Anterior cingulate cortex (tissue), 58 donors: ENCODE results near the gene WNT8A.

ENCODE experiments used
- DNase-seq, 58 donors: peaks; one replicate each; lab custom pipeline; 2025; lab: John Stamatoyannopoulos, UW

WNT8A gene

GRCh38 chr5:138082033-138082432 lies 1.8 kb upstream of the WNT8A start:
- no peak for DNase-seq

GRCh38 chr5:138091685-138092084 lies 7.9 kb downstream of the WNT8A start:
- no peak for DNase-seq

GRCh38 chr5:138092301-138092700 lies 8.5 kb downstream of the WNT8A start:
- no peak for DNase-seq

- DNase-seq = no peak
Measured at GRCh38 chr5:138093036-138093435, 9.2 kb downstream of the WNT8A start.

GRCh38 chr5:138095100-138095907 lies 11.5 kb downstream of the WNT8A start:
- DNase-seq = no peak

GRCh38 chr5:138096363-138096762 lies 12.5 kb downstream of the WNT8A start:
- DNase-seq = no peak

- no peak for DNase-seq
Measured at GRCh38 chr5:138096997-138097828, 13.4 kb downstream of the WNT8A start.

GRCh38 chr5:138102454-138103318 lies 18.9 kb downstream of the WNT8A start:
- DNase-seq = no peak

- DNase-seq = no peak
Measured at GRCh38 chr5:138103319-138103637, 19.4 kb downstream of the WNT8A start.

- DNase-seq = no peak
Measured at GRCh38 chr5:138105709-138106108, 21.9 kb downstream of the WNT8A start.

- no peak for DNase-seq
Measured at GRCh38 chr5:138107213-138107612, 23.4 kb downstream of the WNT8A start.

GRCh38 chr5:138109463-138110265 lies 25.8 kb downstream of the WNT8A start:
- DNase-seq = no peak

- DNase-seq = no peak
Measured at GRCh38 chr5:138110266-138110963, 26.6 kb downstream of the WNT8A start.

GRCh38 chr5:138111181-138111580 lies 27.3 kb downstream of the WNT8A start:
- DNase-seq = no peak

GRCh38 chr5:138111937-138112336 lies 28.1 kb downstream of the WNT8A start:
- no peak for DNase-seq

- DNase-seq = no peak
Measured at GRCh38 chr5:138115254-138115653, 31.4 kb downstream of the WNT8A start.

- DNase-seq = no peak
Measured at GRCh38 chr5:138128334-138128733, 44.5 kb downstream of the WNT8A start.

- DNase-seq = no peak
Measured at GRCh38 chr5:138129347-138129746, 45.5 kb downstream of the WNT8A start.

GRCh38 chr5:138132543-138132942 lies 48.7 kb downstream of the WNT8A start:
- DNase-seq = no peak
